Measurements from ENCODE around the gene KCNH2. TPM values are rescaled to one million over a fixed set of nuclear protein-coding genes. Genes with fewer than 3 reads are reported as not detected.

Gene KCNH2
- total RNA-seq, 1 experiment from 2014 or later, result 1.8 TPM

DNA sequence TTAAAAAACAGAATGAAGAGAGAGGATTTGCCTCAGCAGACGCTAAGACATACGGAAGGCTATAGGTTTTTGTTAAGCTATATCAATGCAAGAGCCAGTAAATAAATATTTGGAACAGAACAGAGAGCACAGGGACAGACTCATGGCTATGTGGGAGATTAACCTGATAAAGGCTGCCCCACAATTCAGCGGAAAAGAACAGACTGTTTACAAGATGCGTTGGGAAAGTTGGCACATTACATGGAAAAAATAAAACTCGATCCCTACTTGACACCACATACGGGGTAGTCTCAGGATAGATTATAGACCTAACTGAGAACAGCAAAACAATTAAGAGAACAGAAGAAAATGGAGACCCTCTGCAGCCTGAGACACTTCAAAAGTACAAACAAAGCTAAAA lies 10.8 kb downstream of the KCNH2 start:
- Histone ChIP-seq H3K27me3 (ENCODE audit: control insufficient read depth, insufficient read depth, low read length) (no peaks in the 10 kb centered on the region), H3K4me1 (ENCODE audit: control insufficient read depth, insufficient read depth, low read length) (peaks cover 3% of the 10 kb centered on the region), H3K4me3 (ENCODE audit: low read depth in 2 of 2, low read length in 2 of 2) (no peak overlapping the region), H3K27ac (ENCODE audit: low read length) (no peak overlapping the region), H3K9me3 (ENCODE audit: control insufficient read depth, insufficient read depth, low read depth, low read length) (no peaks in the 10 kb centered on the region), H3K36me3 (ENCODE audit: control insufficient read depth, insufficient read depth, low read length) (no peaks in the 10 kb centered on the region)
- ATAC-seq (no peak), DNase-seq (ENCODE audit: low read depth, low spot score) (no peak)
- intact Hi-C loops (cut with micrococcal nuclease; ENCODE audit: unreplicated experiment), result no loop called here
- BruUV-seq (replicated peaks), result no TSS peak
- CTCF ChIA-PET, result no interaction called here
- POLR2A ChIA-PET, result no interaction called here
- TF ChIP-seq SIN3A (IDR thresholded peaks at IDR 0.05; ENCODE audit: borderline replicate concordance, insufficient read depth, low read depth, low read length) (no peak), POLR2AphosphoS5 (IDR thresholded peaks at IDR 0.05; ENCODE audit: low read depth, low read length) (no peak), TCF7L2 (IDR thresholded peaks at IDR 0.05; ENCODE audit: low read depth, low read length) (no peak)
- TF ChIP-seq, protein P1, sequence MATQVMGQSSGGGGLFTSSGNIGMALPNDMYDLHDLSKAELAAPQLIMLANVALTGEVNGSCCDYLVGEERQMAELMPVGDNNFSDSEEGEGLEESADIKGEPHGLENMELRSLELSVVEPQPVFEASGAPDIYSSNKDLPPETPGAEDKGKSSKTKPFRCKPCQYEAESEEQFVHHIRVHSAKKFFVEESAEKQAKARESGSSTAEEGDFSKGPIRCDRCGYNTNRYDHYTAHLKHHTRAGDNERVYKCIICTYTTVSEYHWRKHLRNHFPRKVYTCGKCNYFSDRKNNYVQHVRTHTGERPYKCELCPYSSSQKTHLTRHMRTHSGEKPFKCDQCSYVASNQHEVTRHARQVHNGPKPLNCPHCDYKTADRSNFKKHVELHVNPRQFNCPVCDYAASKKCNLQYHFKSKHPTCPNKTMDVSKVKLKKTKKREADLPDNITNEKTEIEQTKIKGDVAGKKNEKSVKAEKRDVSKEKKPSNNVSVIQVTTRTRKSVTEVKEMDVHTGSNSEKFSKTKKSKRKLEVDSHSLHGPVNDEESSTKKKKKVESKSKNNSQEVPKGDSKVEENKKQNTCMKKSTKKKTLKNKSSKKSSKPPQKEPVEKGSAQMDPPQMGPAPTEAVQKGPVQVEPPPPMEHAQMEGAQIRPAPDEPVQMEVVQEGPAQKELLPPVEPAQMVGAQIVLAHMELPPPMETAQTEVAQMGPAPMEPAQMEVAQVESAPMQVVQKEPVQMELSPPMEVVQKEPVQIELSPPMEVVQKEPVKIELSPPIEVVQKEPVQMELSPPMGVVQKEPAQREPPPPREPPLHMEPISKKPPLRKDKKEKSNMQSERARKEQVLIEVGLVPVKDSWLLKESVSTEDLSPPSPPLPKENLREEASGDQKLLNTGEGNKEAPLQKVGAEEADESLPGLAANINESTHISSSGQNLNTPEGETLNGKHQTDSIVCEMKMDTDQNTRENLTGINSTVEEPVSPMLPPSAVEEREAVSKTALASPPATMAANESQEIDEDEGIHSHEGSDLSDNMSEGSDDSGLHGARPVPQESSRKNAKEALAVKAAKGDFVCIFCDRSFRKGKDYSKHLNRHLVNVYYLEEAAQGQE (IDR thresholded peaks at IDR 0.05; ENCODE audit: insufficient read depth in 1 of 2, low read depth in 2 of 2, low read length in 1 of 2), result no peak
- TF ChIP-seq, protein P2, sequence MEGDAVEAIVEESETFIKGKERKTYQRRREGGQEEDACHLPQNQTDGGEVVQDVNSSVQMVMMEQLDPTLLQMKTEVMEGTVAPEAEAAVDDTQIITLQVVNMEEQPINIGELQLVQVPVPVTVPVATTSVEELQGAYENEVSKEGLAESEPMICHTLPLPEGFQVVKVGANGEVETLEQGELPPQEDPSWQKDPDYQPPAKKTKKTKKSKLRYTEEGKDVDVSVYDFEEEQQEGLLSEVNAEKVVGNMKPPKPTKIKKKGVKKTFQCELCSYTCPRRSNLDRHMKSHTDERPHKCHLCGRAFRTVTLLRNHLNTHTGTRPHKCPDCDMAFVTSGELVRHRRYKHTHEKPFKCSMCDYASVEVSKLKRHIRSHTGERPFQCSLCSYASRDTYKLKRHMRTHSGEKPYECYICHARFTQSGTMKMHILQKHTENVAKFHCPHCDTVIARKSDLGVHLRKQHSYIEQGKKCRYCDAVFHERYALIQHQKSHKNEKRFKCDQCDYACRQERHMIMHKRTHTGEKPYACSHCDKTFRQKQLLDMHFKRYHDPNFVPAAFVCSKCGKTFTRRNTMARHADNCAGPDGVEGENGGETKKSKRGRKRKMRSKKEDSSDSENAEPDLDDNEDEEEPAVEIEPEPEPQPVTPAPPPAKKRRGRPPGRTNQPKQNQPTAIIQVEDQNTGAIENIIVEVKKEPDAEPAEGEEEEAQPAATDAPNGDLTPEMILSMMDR (IDR thresholded peaks at IDR 0.05), result no peak
- in situ Hi-C loops (cut with HindIII; ENCODE audit: low pct_unique_long_range_greater_than_20kb, low sequenced_read_pairs), result no loop called here

GRCh38 chr7:150966002-150966401 lies 12.1 kb downstream of the KCNH2 start:
- Histone ChIP-seq H3K9me3 (ENCODE audit: control insufficient read depth, insufficient read depth, low read depth, low read length) (no peaks in the 10 kb centered on the region), H3K4me3 (ENCODE audit: low read depth in 2 of 2, low read length in 2 of 2) (no peak overlapping the region), H3K4me1 (ENCODE audit: control insufficient read depth, insufficient read depth, low read length) (peaks cover 3% of the 10 kb centered on the region), H3K27ac (ENCODE audit: low read length) (no peak overlapping the region), H3K27me3 (ENCODE audit: control insufficient read depth, insufficient read depth, low read length) (no peaks in the 10 kb centered on the region), H3K36me3 (ENCODE audit: control insufficient read depth, insufficient read depth, low read length) (no peaks in the 10 kb centered on the region)
- no TSS peak for BruUV-seq (replicated peaks)
- ChIA-PET POLR2A (no interaction called here), CTCF (interaction anchor here (0.6 to 1.4 kb wide), 2 partner anchors 13 to 44 kb away, joined by 3 to 5 read pairs; no protein-coding TSS in a partner anchor)
- no peak for TF ChIP-seq TCF7L2 (IDR thresholded peaks at IDR 0.05; ENCODE audit: low read depth, low read length)
- TF ChIP-seq, protein P2 (IDR thresholded peaks at IDR 0.05), result peak; percentile 66
- in situ Hi-C loops (cut with HindIII; ENCODE audit: low pct_unique_long_range_greater_than_20kb, low sequenced_read_pairs), result no loop called here
- intact Hi-C loops (cut with micrococcal nuclease; ENCODE audit: unreplicated experiment), result no loop called here
- DNase-seq (ENCODE audit: low read depth, low spot score) (no peak), ATAC-seq (peak; percentile 44; the same call in 1 of the 2 replicates)
